Upper lobe of left lung (tissue), 4 donors: ENCODE data around the gene CDC42EP1.

Experiments used
- POLR2A ChIP-seq, 4 donors: fragments of 450-650 bp; IDR thresholded peaks; one replicate each; pipeline ENCODE4 v1.5.1; 2016 to 2017; ENCODE audit warnings: antibody characterized with exemption in 4 of 4, mild to moderate bottlenecking in 2 of 4
- POLR2AphosphoS5 ChIP-seq, 2 donors: sonication (generic); formaldehyde crosslinking; IDR thresholded peaks; one replicate each; pipeline ENCODE4 v1.5.1; 2017; ENCODE audit warnings: antibody characterized with exemption in 2 of 2

DNA sequence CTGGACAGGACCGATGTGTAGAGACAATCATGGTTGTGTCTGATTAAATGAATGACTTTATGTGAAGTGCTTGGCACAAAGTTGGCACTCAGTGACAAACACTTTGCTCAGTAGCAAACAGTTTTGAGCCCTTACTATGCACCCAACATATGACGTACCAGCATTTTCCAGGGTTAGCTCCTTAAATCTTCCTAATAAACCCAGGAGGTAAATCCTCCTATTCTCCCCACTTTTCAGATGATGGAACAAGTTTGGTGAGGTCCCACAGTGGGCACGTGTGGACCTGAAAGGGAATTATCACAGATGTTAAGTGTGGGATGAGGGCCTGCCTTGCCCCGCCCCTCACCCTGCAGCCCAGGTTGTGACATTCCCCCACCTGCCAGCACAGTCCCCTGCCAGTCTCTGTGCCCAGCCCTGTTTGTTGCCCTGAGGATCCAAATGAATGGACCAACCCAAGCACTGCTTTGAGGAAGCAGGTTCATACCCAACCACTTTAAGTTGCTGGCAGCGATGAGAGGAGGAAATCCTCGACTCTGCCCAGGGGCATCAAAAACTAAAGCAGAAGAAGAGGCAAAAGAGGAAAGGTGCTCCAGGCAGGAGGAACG, 34.4 kb upstream of the CDC42EP1 start:
- TF ChIP-seq POLR2AphosphoS5 (IDR thresholded peaks at IDR 0.05) = no peak
- TF ChIP-seq POLR2A (IDR thresholded peaks at IDR 0.05) = no peak
